NK-92 (cell line): ENCODE data around the gene FRMPD3.
"Not testable (repeated sequence)": the region's sequence is repeated elsewhere in the genome, so short reads cannot be mapped to it uniquely, and the experiment has no call there.

Source experiments
- DNase-seq: peaks from one replicate; lab custom pipeline; 2025; ENCODE audit not compliant: unreplicated experiment; lab: John Stamatoyannopoulos, UW

The FRMPD3 gene

DNA sequence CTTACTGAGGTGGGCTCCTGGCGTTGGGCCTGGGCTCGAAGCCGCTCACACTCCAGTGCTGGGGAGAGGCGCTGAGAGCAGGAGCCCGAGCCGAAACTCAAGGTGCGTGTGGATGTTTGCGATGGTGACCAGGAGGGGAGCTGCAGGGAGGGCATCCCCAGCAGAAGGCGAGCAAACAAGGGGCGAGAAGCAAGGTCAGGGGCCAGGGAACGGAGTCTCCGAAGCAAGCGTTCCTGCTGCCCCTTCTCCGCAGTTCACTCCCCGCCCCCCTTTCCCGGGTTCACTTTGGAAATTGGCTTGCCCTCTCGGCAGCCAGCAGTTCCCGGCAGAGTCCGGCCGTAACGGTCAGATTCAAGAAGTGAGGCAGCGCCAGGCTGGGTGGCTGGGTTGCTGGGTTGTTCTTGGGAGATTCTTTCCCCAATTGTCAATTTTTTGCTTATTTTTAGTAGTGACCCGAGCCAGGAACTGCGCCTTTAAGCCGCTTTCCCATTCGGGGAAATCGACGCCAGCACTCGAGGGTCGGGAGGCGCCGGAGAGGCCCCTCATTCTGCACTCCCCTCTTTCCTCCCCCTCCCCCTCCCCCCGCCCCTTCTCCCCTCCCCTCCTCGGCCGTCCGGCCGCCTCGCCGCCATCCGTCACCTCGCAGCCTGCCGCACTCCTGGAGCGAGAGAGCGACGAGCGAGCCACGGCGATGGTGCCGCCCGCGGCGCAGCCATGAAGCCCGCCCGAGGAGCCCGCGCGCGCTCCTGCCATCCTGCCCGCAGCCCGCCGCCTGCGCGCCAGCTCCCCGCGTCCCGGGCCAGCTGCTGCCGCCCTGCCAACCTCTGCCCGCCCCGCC, at the start of gene FRMPD3:
Gene FRMPD3, plus strand, starts transcription at position 655 of the 838 bp plus-strand sequence. CDS start 76,937 bp downstream, outside the sequence.
- DNase-seq = no peak

DNA sequence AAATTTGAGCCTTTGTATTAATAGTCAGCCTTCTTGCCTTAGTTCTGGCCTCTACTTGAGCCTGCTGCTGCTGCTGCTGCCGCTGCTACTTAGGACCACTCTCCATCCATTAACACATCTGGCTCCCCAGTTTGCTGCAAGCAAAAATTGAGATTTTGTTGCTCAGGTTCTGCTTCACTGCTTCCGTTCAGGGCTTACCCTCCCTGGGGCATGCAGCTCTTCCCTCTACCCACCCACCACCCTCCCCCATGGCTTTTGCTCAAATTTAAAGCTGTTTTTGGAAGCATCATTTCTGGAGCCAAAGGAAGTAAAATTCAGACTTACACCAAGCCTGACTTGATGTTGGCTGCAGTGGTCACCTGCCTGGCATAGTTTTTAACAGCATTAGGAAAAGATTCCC, 28.9 kb upstream of the FRMPD3 start:
- DNase-seq = no peak

DNA sequence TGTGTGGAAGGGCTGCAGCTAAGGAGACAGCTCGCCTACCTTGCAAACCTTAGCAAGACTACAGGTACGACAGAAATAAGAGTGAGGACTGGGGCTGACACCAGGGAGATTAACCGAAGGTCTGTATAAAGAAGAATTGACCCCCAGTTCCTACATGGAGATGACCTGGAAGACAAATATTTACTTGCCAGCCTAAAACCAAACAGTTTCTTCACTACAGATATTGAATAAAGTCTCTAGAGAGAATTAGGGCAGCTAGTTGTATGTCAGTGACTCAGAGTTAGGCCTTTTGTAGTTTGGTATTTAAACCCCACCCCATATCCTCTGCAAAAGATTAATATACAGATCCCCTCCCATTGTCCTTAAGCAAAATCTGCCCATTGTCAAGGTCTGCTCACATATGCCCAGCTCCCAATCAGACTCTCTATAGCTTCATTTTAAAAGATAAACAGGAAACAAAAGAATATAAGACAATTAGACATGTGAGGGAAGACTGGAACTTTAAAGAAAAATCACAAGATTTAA, 28.1 kb upstream of the FRMPD3 start:
- DNase-seq = no peak

DNA sequence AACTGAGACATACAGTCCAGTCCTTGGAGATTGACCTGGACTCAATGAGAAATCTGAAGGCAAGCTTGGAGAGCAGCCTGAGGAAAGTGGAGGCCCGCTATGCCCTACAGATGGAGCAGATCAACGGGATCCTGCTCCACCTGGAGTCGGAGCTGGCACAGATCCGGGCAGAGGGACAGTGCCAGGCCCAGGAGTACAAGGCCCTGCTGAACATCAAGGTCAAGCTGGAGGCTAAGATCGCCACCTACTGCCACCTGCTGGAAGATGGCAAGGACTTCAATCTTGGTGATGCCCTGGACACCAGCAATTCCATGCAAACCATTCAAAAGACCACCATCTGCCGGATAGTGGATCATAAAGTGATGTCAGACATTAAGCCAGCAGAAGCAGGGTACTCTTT, 20.4 kb upstream of the FRMPD3 start:
- DNase-seq = no peak

DNA sequence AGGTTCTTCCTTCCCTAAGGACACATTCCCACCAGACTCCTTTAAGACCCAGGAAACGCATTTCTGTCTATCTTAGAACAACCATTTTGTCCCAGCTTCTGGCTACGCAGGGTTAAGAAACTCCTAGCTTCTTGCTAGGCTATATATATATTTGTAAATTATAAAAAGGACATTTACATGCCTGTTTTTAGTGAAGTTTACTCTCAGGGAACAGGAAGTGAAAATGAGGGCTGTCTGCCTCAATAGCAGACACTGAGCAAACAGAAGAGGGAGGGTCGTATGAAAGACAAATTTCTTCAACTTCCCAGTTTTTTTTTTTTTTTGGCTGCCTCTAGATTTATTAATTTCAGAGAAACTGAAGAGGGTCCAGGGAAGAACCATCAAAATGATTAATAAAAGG, 9.3 kb upstream of the FRMPD3 start:
- DNase-seq = no peak

DNA sequence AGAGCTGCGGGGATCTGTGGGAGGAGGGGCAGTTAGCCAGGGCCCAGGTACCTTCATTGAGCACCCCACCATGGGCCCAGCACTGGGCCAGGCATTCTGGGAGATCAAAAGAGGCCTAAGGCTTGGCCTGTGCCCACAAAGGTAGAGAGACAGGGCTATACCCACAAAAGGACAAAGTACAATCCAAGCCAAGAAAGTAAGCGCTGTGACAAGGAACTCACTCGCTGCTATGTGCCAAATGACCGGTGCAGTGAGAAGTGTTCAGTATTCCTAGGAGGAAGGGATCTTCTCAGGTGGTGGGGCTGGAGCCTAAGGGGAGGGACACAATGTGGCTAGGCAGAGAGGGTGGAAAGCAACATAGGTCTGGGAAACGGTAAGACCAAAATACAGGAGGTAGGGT, 8.8 kb upstream of the FRMPD3 start:
- DNase-seq = no peak

DNA sequence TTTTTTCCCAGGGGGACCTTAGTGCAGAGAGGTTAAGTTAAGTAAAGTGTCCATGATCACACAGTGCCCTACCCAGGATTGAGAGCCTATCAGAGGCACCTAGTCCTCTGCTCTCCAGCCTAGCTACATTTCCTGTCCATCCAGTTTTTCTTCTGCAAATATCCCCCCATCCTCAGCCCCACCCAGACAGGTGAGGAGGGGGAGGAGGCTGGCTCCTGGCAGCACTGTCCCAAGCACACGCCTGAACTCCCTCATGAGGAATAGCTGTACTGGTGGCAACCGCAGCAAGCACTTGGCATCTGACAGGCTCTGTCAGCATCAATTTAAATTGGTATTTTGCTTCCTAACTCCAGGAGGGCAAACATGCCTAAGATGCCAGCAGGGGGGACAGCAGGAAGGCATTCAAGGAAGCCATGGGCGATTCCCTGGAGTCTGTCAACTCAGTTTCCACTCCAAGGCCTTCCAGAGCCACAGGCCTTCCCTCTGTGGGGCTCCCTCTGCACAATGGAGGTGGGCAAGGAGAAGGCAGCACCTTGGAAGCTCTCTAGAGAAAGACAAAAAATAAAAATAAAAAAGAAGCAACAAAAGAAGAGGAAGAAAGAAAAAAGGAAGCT, 6.4 kb upstream of the FRMPD3 start:
- no peak for DNase-seq

DNA sequence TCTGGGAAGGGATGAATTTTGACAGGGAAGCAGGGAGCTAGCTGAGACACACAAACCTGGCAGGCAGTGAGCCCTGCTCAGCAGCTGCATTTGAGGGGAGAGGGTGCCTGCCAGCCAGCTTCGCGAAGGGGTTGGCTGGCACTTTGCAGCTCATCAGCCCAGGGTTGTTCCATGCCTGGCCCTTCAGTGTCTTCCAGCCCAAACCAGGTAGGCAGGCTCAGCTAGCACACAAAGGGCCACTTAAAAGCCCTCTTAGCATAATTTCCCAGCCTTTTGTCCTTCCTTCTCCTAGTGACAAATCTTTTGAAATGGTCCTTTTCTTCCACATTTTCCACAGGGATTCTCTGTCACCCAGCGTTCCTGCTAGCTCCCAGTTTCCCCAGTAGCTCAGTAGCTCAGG, 4.3 kb upstream of the FRMPD3 start:
- no peak for DNase-seq

DNA sequence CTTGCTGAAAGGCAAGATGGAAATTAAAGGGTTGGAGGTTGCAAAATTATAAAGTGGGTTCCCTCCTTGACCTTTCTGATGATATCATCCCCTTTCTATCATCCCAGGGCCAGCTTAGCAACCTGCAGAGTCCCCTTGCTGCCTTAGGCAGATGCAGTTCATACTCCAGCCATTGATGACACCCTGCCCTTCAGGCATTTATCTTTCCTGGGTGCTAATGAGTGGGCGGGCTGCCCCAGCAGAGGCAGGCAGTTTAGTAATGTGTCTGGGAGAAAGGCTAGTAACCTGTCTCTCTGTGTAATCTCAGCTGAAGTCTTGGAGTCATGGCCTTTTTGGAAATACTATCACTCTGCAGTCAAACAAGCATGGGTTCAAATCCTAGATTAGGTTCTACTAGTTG, 3.8 kb upstream of the FRMPD3 start:
- DNase-seq = no peak

DNA sequence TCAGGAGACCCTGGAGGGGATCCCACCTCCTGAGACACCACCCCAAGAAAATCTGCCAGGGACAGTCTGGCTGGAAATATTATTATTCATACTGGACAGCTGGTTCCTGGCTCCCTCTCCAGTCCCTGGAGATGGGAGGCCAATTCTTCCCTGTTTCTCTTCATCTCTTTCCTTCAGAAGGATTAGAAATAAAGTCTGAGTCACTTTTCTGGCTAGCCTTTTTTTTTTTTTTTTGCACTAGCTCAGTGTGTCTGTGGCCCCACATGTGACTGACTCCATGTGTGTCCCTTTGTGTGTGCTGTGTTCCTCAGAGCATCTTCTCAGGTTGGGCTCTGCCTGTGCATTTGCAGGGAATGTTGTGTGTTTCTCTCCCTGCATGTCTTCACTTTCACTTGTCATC, 1.8 kb upstream of the FRMPD3 start:
- DNase-seq = no peak

DNA sequence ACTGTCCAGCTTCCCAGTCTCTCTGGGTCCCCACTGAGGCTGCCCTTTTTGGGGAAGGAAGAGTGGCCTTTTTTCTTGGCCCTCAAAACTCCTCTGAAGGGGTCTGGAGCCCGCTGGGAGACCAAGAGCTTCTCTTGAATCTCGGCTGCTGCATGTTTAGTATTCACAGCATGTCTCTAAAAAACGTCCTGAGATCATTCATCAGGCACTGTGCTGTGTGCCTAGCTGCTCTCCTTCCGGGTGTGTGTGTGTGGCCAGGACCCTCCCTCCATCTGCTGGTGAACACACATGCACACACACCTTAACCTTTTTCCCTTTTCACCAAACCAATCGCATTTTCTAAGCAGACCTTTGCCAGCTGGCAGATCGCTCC, 841 bp upstream of the FRMPD3 start:
- DNase-seq = no peak

DNA sequence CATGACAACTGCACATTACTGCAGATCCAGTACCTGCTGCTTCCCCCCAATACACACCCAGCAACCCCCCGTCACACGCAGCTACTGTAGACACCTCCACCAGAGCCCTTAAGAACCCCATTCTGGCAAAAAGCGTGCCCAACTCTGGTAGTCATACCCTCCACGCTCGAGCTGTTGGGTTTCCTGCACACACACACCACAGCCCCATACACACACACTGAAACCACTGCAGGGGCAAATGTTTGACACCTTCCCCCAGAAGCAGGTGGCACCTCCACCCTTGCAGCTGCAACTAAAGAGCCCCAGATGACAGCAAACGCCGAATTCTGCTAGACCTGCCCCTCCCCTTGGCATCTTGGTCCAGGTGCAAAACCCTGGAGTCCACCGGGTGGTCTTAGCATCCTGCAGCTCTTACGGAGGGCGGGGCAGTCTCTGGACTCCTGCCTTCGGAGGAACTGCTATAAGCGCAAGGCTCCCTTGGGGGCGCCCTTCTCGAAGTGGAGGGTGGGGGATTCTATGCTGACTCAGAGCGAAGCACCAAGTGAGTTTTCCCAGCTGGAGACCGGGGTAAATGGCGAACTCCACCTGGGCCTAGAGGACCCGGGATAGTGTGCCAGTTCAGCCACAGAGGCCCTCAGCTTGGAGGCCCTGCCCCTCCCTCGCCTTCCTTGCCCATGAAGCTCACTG, 1.5 kb downstream of the FRMPD3 start:
- no peak for DNase-seq

DNA sequence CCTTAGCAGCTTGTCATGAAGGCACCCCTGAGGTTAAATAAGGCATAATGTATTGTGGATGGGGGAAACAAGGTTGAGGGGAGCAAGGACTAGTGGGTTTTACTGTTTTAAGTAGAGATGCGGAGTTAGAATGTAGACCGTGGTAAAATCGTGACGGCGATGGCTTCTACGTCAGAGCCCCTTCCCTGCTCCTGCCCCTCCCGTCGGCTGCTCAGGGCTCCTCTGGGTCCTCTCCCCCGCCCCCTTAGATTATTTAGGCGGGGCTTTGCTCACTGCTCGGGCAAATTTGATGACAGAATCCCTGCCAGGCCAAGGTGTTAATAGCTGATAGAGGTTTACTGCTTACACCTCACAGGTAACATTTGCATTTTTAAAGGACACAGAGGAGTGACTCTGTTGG, 2.3 kb downstream of the FRMPD3 start:
- no peak for DNase-seq

DNA sequence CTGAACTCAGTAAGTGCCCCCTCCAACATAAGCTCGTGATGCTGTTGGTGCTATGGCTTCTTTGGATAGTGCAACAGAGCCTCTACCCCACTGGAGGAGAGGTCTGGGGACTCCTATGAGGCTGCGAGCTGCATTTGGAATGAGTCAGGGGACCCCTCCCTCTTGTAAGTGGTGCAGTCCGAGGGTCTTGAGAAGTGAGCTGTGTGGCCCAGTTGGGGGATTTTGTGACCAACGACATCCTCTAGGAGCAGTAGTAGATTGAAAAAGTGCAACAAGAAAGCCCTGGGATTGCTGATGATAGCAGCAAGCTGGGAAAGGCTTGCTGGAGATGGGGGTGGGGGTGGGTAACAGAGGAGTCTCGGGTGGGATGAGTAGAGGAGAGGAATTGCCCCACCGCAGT, 3.1 kb downstream of the FRMPD3 start:
- DNase-seq = no peak

DNA sequence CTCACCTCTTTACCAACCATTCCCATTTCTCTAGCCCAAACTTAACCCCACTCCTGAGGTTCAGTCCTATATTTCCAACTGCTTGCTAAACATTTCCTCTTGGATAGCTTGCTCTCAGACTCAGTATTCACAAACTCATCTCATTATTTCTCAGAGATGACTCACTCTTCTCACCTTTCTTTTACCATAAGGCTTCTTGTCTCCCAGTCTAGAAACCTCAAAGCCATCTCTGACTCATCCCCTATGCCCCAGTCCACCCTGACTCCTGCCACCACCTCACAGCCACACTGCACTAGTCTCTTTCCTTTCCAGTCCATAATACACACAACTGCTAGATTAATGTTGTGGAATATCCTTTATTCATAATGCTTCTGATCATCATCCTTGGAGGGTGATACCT, 4.8 kb downstream of the FRMPD3 start:
- no peak for DNase-seq

DNA sequence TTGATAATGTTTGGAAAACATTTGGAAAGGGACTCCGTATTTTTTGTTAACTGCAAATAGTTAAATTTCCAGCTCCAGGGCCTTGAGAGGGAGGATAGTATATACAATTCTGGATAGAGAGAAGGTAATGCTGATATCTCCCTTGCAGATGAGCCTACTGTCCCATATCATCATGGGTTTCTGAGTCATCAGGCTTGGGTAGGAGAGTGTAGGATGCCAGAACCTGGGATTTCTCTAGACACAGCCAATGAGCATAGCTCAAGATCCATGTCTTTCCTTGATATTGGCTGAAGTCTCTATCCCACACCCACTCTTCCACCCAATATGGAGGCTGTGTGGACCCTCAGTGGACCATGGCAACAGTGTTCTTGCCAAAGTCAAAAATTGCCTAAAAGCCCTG, 7.8 kb downstream of the FRMPD3 start:
- no peak for DNase-seq

DNA sequence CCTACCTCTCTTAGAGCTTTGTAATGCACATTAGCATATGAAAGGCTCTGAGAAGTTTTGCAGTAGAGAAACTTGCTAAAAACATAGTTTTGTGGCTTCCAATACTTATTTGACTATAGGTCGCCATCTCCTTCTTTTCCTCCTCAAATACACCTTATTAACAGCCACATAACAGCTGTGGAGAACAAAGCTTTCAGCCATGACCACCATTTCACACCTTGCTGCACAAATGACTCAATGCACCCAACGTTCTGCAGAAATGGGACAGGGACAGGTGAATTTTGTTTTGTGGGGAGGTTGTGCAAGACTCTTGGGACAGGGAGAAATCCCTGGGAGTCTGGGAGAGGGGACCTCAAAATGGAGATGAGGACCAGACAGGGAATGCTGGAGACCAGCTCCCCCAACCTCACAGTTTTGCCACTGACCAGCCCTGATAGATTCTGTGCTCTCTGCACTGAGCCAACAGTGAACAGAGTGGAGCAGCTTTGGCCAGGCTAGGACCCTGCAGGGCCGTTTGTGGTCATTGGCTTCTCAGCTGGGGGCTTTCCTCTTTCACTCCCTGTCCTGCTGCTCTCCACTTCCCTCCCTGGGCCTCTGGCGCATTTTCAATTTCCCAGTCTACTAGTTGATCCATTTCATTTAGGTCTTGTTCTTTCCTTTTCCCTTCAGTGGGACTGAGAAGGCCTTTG, 16.6 kb downstream of the FRMPD3 start:
- no peak for DNase-seq

DNA sequence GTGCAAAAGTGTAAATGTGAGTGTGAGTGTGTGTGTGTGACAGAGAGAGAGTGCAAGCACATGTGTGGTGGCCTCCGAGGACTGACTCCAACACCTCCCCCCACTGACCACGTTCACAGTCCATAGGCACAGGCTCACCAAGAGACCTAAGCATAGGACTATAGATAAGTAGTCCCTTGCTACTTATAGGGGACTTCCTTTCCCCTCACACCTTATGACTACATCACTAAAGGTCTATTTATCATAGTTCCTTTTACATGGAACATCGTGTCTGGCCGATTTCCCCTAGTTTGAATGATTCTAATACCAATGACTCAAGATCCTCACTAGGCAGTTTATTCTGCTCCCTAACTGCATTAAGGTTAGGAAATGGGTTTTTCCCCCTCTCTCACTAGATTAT, 17.8 kb downstream of the FRMPD3 start:
- no peak for DNase-seq

DNA sequence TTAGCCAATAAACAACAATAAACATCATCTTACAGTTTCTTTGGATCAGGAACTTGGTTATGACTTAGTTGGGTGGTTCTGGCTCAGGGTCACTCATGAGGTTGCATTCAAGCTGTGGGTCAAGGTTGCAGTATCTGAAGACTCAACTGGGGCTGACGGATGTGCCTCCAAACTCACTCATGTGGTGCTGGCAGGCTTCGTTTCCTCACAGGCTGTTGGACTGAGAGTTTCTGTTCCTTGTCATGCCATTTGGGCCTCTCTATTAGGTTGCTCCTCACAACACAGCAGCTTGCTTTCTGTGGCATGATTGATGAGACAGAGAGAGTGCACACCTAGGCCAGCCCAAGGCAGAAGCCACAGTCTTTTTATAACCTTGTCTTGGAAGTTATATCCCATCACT, 20.7 kb downstream of the FRMPD3 start:
- no peak for DNase-seq

DNA sequence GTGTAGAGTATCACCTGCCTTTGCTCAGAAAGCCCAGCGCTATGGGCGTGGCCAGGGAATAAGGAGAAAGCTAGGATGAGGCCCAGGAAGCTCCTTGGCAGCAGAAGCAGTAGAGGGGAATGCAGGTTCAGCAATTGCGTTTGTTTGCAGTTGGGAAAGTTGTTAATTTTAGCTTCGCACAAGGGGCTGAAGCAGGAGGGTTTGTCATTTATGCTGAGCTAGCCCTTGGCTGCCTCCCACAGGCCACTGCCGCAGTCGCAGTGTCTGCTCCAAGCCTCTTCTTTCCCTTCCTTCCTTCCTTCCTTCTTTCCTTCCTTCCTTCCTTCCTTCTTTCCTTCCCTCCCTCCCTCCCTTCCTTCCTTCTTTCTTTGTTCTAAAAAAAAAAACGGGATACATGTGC, 21.5 kb downstream of the FRMPD3 start:
- no peak for DNase-seq

DNA sequence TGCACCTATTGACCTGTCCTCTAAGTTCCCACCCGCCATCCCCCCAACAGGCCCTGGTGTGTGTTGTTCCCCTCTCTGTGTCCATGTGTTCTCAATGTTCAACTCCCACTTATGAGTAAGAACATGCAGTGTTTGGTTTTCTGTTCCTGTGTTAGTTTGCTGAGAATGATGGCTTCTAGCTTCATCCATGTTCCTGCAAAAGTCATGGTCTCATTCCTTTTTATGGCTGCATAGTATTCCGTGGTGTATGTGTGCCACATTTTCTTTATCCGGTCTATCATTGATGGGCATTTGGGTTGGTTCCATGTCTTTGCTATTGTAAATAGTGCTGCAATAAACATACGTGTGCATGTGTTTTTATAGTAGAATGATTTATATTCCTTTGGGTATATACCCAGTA, 22.0 kb downstream of the FRMPD3 start:
- DNase-seq = not testable (repeated sequence)
